Stimulated activated CD4-positive, alpha-beta T cell treated with anti-CD3 and anti-CD28 coated beads, Interleukin-4, amount 100 ng/mL, for 1 hour (primary cell): ENCODE results near the gene OAT.
"Not testable (repeated sequence)": the region's sequence is repeated elsewhere in the genome, so short reads cannot be mapped to it uniquely, and the experiment has no call there.

ENCODE experiments used
- DNase-seq: peaks from one replicate; pipeline ENCODE4 v3.0.0-alpha.2; 2020

OAT gene

DNA sequence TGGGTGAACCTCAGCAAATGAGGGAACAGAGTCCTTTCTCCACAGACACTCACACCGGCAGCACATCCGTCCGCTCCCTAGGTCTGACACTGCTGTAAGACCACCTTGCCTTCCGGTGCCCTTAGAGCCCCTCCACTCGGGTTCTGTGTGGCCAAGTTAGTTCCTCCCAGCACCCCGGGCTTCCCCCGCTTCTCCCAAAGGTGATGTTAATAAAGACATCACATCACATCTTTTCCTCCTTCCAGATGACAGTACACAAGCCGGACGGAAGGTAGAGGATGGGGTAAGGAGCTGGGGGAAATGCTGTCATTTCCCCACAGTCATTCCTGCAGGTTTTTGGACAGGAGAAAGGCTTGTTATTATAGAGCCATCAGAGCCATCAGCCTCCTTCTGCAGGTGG is 42.3 kb downstream of the OAT start:
- no peak for DNase-seq

DNA sequence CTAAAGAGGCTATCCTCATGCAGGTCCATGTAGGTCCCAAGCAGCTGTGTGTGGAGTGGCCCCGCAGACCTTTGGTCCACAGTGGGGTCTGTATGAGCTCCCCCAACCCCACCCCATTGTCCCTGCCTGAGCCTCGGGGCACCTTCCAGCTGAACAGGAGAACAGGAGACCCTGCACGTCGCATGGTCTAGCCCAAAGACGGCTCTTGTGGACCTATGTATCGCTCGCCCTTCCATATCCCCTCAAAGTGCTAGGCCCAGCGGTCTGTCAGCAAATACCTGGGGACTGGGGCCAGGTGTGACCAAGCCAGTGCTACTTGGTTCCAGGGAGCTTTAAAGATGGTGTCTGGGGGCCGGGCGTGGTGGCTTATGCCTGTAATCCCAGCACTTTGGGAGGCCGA is 43.0 kb downstream of the OAT start:
- DNase-seq = no peak

DNA sequence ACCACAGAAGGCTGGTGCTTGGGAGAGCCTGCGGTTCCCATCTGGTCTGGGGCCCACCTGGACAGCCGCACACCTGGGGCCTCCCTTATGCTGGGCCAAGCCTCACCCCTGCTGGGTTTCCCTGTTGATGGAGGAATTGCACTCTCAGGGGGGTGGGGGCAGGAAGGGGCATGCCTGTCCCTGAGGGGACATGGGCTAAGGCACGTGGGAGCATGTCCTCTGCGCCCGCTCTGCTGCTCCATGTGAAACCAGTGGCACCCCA is 43.4 kb downstream of the OAT start:
- DNase-seq = no peak

DNA sequence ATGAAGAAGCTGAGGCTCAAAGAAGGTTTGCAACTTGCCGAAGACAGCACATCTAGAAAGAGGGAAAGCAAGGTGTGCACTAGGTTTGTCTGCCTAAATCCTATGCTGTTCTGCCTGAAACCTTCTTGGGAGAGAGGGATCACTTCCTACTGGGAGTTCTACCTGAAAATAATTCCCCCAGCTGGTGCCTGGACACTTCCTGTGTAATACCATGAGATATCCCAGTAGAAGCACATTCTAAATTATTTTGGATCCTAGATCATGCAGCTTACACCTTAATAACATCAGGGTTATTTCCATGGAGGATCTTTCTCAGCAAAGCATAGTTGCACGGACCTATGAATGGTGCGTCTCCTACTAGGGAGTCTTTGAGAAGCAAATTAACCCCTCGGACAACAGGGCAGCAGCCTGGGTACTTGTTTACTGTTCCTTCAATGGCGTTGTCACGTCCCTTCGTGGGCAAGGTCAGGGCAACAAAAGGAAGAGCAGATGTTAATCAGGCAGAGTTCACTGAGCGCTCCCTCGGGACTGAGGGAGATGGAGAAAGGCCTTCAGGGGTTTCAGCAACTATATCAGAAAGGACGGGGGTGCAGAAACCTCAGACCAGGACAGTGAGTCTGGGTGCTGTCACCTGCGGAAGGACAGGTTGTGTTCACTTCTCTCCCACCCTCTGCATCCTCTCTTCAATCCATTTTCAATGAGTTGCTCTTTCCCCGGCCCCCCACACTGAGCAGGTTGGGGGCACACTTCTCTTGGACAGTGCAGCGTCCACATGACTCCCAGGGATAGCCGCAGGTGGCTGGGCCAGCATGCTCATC is 44.0 kb downstream of the OAT start:
- DNase-seq = no peak

DNA sequence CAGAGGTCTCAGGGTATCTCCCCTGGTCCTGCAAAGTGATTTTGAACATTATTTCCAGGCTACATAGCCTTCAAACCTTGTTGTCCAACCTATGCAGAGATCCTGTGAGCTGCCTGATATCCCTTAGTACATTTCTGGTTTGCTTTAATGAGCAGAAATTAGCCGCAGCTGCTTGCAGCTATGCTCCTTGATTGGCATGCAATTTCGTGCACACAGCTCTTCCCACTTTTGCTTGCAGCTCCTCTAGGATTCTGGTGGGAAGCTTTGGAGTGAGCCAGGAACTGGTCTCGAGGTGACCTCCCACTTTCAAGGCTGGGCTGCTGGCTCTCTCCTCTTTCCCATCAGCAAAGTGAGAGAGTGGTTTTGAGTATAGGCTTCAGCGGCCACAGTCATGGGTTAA is 45.8 kb downstream of the OAT start:
- DNase-seq = no peak

DNA sequence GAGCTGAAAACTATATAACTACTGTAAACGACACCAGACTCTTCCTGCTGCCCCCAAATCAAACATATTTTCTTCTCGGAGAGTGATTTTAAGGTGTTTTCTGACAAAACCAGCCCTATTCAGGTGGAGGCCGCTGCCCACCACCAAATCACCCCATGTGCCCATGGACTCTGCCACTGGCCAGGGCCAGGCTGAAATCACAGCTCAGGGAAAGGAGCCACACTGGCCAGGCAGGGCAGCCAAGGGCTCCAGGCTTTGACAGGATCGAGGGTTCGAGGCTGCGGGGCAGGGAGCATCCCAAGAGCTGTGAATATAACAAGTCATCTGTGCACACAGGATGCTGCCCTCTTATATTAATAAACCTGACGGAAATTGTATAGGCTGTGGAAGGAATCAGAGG is 48.3 kb downstream of the OAT start:
- no peak for DNase-seq

DNA sequence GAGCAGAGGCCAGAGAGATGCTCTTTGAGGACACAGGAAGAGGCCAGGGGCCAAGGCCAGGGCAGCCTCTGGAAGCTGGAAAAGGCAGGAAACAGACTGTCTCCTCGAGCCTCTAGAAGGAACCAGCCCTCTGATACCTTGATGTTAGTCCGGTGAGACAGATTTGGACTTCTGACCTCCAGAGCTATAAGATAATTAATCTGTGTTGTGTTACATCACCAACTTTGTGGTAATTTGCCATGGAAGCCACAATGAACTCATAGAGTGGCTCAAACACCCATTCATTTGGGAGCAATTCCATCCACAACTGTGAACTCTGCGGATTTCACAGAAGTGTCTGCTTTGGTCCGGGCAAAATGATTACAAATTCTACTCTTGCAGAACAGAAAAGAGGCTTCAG is 48.7 kb downstream of the OAT start:
- no peak for DNase-seq

DNA sequence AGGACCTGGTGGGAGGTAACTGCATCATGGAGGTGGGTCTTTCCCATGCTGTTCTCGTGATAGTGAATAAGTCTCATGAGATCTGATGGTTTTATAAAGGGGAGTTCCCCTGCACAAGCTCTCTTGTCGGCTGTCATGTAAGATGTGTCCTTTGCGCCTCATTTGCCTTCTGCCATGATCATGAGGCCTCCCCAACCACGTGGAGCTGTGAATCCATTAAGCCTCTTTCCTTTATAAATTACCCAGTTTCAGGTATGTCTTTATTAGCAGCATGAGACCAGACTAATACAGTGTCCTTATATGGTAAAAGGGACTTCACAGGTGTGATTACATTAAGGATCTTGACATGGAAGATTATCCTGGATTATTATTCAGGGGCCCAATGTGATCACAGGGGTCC is 49.2 kb downstream of the OAT start:
- not testable (repeated sequence) for DNase-seq

DNA sequence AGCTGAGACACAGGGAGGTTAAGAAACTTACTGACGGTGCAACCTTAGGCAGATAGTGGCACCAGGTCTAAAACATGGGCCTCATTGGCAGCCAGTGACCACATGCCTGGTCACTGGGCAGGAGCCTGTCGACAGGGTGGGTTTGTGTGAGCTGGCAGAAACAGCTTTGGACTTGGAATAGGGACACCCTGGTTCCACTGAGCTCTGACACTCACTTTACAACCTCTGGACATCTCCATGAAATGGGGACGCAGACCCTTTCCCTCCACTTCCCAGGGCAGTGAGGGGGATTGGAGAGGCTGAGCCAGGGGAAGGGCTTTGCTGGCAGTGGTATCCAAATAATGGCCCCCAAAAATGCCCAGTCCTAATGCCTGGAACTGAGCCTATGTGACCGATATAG is 49.7 kb downstream of the OAT start:
- DNase-seq = no peak

DNA sequence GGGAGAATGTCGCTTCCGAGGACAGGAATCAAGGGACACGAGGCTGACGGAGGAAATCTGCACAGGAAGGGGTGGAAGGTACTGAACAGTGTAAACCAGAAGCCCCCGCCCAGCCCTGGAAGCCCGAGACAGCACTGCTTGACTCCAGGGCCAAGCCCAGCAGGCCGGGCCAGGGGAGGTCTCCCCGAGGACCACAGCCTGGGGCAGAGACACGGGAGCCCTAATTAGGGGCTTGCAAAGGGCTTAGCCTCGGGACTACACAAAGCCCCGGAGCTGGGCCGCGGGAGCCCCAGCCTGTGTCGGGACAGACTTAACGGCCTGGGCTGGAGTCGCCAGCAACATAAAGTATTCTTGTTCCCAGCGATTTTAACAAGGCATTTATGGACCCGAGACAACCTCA is 50.8 kb downstream of the OAT start:
- no peak for DNase-seq

DNA sequence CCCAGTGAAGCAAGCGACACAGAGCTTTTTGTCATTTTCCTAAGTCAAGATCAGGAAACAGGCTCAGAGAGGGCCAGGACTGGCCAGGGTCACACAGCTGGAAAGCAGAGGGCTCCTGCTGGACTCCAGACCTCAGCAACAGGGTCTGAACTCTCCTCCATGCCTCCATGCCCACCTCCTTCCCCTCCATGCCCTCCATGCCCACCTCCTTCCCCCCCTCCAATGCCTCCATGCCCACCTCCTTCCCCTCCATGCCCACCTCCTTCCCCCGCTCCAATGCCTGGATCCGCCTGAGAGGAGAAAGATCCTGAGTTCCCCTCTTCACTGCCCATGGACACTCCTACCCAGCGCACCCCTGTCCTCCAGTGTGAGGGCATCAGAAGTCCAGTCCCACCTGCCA is 51.3 kb downstream of the OAT start:
- no peak for DNase-seq

DNA sequence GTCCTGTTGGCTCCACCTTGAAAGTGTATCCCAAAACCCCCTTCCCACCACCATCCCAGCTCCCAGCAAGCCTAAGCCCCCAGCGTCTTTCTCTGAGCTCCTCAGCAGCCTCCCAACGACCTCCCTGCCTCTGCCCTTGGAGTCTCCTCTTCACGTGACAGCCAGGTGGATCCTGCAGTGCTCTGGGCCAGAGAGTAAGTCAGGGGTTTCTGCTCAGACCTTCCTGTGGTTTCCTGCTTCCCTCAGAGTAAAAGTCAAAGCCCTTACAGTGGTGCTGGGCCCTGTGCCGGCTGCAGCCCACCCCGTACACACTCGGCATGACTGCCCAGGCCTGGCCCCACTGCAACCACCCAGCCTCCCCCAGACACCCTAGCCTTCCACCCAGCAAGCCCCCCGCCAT is 51.9 kb downstream of the OAT start:
- DNase-seq = no peak

DNA sequence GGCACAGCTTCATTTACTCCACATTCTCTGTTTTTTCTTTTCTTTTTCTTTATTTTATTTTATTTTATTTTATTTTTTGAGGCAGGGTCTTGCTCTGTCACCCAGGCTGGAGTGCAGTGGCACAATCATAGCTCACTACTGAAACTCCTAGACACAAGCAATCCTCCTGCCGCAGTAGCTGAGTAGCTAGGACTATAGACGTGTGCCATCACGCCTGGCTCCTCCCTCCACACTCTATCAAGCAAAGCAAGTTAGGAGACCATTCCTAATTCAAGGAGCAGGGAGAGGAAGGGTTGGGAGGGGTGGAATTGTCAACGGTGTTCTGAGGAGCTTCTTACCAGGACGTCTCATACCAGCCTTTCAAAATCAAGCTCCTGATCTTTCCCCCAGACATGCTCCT is 52.4 kb downstream of the OAT start:
- DNase-seq = no peak

DNA sequence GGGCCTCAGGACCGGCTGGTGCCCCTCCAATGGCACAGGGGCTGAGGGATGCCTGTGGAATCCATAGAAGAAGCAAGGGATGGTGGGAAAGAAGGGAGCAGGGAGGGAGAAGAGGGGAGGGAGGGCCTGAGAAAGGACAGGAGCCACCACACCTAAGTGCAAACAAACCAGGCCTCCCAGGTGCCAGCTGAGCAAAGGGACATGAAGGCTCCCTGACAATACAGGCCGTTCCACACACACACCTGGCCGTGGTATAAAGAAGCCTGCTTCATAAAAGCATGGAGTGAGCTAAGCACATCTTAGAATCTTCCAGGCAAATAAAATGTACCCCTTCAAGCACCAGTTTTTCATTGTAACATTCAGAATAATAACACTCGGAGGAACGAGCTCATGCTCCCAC is 54.0 kb downstream of the OAT start:
- DNase-seq = no peak

DNA sequence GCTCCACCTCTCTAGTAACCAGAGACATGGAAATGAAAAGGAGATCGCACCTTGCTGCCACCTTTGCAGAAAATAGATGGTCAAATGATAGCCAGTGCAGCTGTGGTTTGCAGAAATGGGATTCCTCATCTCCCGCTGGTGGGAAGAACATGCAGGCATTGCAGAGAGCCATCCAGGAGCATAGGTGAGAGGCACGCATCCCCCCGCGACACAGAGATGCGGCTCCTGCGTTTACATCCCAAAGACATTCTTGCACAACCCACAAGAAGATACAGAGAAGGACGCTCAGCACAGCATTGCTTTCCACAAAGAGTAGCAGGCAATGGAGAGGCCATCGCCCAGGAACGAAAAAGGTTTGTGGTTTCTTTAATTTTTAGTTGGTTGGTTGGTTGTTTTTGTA is 56.2 kb downstream of the OAT start:
- no peak for DNase-seq

DNA sequence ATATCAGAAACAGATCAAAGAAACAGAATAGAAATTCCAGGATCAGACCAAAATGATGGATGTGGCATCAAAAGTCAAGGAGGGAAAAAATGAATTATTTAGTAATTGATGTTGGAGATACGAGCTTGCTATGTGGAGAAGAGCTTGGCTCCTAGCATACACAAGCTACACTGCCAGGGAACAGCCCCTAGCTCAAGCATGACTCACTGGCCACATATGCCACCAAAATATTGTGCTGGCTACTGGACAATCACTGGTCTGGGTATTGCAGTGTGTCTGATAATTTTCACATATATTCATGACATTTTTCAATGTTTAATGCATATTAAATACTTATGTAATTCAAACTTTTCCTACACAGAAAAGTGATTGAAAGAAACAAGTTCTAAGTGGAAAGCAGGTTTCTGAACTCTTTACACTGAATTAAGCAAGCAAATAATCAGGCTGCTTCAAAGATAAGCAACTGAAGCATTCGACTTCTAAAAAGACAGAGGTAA is 59.3 kb downstream of the OAT start:
- DNase-seq = no peak

DNA sequence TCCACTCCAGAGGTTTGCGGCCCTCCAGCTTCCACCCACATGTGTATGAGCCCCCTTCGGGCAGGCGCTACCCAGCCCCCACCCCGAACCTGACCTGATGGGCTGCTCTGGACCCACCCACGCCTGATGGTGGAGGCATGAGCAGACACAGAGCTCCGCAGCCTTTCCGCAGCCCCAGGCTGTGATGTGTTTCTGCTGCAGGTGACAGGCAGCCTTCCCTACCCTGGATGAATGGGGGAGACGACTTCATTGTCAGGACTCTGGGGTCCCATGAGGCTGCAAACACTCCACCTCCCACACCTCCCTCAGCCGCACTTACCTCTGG is 61.2 kb downstream of the OAT start:
- DNase-seq = no peak

DNA sequence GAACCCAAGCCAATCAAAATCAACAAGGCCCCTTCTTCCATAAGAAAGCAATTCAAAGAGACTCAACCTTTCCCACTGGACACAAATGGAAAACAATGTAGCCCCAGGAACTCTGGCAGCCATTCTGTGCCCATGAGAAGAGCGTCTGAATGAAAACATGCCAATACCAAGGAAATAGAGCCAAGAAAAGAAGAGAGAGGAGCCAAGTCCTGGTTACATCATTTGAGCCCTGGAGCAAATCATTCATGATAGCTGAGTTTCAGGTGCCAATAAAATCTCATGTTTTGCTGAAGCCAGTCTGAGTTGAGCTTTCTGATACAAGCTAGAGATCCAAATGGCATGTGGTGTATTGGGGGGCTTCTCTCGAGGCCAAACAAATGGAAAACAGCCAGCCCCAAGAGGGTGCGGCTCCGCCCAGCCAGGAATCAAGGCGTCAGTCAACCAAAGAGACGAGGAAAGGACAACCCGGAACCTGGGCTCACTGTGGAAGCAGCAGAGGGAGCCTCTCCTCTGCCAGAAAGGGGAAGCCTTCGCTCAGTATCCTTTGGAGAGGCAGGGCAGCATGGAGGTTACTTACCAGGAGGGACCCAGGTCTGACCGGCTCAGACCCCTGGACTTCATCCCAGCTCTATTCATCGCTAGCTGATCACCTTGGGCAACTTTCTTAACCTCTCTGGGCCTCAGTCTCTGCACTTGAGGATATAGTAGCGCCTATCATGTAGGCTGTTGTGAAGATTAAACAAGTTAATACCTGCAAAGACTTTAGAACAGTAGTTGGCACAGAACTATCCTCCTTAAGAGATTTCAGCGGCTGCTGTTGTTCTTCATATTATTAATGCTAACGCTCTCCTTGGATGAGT is 61.8 kb downstream of the OAT start:
- no peak for DNase-seq

DNA sequence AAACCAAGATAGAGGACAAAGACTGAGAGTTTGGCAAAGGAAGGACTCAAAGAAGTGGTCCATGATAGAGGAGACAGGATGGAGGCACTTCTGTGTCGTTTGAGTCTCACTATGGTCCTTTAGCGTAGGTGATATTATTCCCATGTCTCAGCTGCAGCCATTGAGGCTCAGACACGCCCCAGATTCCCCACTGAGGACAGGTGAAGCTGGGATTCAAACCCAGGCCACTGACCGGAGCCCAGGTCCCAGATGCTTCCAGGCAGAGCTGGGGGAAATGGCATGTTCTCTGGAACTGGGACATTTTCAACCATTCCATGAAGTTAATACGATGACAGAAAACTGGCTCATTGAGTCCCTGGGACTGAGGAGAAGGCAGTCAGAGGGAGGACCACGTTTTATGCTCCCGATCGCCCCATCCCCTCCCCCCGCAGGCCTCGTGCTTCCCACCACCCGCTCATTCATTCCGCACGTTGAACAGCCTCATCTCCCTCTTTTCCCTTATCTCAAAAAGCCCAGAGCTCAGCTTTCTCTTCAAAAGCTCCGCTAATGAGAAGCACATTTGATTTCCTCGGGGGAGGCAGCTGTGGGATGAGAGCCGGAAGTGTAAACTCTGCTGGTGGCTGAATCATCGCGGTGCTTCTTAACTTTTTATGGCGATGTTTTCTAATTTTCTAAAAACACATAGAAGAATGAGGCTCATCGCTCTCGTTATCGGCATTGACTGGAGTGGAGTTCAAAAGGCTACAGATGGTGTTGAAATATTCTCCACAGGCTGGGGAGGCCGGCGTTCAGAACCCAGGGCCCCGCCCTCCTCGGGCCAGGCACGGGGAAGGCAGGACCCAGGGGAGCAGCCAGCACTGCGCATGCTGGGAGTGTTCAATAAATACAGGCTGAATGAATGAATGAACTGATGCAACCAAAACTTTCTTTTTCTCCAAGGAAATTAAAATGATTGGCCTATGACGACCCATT is 64.0 kb downstream of the OAT start:
- peak; percentile 33 for DNase-seq

DNA sequence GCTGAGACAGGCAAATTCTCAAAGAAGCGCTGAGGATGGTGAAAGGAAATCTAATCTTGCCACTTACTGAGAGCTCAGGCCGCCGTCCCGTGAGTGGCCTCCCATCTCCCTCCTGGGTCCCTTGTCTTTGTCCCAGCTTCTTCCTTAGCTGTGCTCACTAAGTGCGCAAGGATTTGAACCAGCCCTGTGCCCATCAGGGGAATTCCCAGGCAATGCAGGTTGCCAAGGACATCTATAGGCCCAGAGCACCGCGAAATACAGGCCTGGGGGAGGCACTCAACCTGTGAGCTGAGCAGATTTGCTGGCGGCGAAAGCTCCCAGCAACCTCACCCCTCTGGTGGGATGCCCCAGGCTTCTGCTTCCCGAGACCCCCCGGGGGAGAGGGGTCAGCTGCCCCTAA is 64.8 kb downstream of the OAT start:
- no peak for DNase-seq

DNA sequence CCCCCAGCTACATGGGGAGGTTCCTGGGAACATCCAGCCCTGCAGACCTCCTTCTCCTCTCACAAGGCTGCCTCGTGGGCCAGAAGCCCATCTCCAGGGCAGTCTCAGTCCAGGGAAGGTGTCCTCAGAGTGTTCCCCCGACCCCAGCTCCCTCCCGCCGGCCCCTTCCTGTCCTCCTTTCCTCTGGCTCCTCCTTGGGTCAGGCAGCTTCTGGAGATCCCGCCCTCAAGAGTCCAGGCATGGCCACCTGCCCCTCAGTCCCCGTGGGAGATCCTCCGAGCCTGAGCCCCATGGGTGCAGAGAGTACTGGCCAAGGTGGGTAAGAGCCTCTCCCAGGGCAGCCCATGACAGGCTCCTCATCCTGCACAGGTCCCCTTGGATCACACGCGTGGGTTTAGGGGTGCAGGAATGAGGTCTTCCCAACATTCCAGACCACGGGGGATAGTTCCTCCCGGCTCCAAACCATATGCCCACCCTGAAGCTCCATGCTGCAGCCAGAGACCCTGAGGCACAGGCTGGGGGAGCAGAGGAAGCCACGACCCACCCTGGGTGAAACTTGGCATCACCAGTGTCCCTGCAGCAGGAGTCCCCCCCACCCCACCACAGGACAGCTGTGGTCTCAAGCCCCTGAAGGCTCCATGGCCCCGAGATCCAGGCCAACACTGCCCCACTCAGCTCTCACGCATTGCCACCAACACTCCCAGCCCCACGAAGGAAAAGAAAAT is 65.5 kb downstream of the OAT start:
- DNase-seq = no peak

DNA sequence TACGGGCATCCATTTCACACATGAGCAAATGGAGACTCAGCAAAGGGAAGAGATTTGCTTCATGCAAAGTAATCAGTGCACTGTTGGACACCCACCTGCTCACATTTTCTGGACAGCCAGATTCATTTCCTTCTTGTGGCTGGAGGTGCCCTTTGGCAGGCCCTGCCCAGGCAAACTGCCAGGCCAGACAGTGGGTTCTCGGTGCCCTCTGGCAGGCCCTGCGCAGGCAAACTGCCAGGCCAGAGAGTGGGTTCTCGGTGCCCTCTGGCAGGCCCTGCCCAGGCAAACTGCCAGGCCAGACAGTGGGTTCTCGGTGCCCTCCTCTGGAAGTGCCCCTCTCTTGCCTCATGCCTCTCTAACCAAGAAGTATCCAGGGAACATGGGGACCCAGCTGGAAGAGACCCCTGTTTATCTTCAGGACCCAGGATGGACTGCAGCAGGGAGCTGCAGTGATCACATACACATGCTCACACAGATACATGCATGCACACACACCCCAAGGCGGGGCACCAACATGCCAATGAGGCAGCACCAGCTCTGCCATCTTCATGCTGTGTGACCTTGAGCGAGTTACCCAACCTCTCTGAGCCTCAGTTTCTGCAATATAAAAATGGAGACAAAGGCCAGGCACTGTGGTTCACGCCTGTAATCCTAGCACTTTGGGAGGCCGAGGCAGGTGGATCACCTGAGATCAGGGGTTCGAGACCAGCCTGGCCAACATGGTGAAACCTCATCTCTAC is 67.1 kb downstream of the OAT start:
- no peak for DNase-seq
